Measurements from ENCODE around the gene TTC27. TPM values are rescaled to one million over a fixed set of nuclear protein-coding genes. Genes with fewer than 3 reads are reported as not detected.

TTC27 gene
- polyA plus RNA-seq, 3 donors: 4.0 to 4.8 (median 4.4) TPM

DNA sequence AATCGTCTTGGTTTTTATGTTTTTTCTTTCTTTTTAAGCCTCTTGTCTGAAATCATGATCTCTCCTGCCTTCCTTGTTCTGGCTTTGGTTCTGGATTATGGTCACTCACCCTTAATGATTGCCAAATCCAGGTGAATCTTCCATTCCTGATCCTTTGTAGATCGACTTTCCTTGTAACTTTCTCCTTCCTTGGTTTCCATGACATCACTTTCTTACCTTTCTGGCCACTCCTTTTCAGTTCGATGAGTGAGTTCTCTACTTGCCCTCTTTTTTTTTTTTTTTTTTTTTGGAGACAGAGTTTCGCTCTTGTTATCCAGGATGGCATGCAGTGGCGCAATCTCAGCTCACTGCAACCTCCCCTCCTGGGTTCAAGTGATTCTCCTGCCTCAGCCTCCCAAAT is 179.8 kb downstream of the TTC27 start:
- H3K27ac Mint-ChIP-seq: no peak overlapping the region
- H3K4me3 Mint-ChIP-seq: no peak overlapping the region
- Histone ChIP-seq H3K4me2 (replicated peaks; ENCODE audit: extremely low read depth, low read length, poor library complexity, severe bottlenecking) (no peak overlapping the region), H2AFZ (ENCODE audit: insufficient read depth, low read depth, low read length, poor library complexity, severe bottlenecking) (no peak overlapping the region), H3K9ac (ENCODE audit: insufficient read depth, low read length, poor library complexity, severe bottlenecking) (no peak overlapping the region), H3K36me3 (replicated peaks in 1 of 2; ENCODE audit: control insufficient read depth in 1 of 2, insufficient read depth in 2 of 2, low read length in 2 of 2) (peaks cover 0 to 5% of the 10 kb centered on the region in 2 donors), H3K9me3 (replicated peaks in 1 of 2; ENCODE audit: control insufficient read depth in 1 of 2, insufficient read depth in 1 of 2, low read length in 2 of 2) (no peaks in the 10 kb centered on the region), H4K20me1 (ENCODE audit: insufficient read depth, low read length) (no peaks in the 10 kb centered on the region), H3K4me3 (replicated peaks in 1 of 3; ENCODE audit: low read depth in 2 of 3, low read length in 3 of 3) (no peak overlapping the region), H3K27ac (ENCODE audit: low read depth in 1 of 2, low read length in 2 of 2) (no peak overlapping the region), H3K4me1 (ENCODE audit: control insufficient read depth in 1 of 2, insufficient read depth in 2 of 2, low read length in 2 of 2) (no peaks in the 10 kb centered on the region), H3K27me3 (ENCODE audit: control insufficient read depth in 2 of 2, insufficient read depth in 2 of 2, low read length in 2 of 2) (no peaks in the 10 kb centered on the region), H3K79me2 (ENCODE audit: insufficient read depth, low read length) (no peaks in the 10 kb centered on the region)
- WGBS (ENCODE audit: insufficient coverage): no CpG with 5 or more reads among the region's 5 CpGs
- no peaks in the 10 kb centered on the region for H3K4me1 Mint-ChIP-seq
- no peaks in the 10 kb centered on the region for H3K9me3 Mint-ChIP-seq
- intact Hi-C loops (cut with micrococcal nuclease): no loop called here
- no peak for DNase-seq
- TF ChIP-seq CTCF (IDR thresholded peaks at IDR 0.05): no peak
- H3K36me3 Mint-ChIP-seq: peaks cover 16 to 18% of the 10 kb centered on the region in 2 donors
- peaks cover 0 to 1% (median 0%) of the 10 kb centered on the region in 3 donors for H3K27me3 Mint-ChIP-seq (ENCODE audit: low read depth in 3 of 3)

GRCh38 chr2:32810909-32811495 is 183.2 kb downstream of the TTC27 start:
- H3K4me2 ChIP-seq (replicated peaks; ENCODE audit: extremely low read depth, low read length, poor library complexity, severe bottlenecking): no peak overlapping the region
- no peaks in the 10 kb centered on the region for H3K27me3 ChIP-seq (ENCODE audit: control insufficient read depth in 2 of 2, insufficient read depth in 2 of 2, low read length in 2 of 2)
- Mint-ChIP-seq H3K27me3 (ENCODE audit: low read depth in 3 of 3) (peaks cover 0 to 1% (median 0%) of the 10 kb centered on the region in 3 donors), H3K27ac (no peak overlapping the region), H3K36me3 (peaks cover 18 to 26% of the 10 kb centered on the region in 2 donors), H3K4me3 (no peak overlapping the region), H3K9me3 (no peaks in the 10 kb centered on the region), H3K4me1 (no peaks in the 10 kb centered on the region)
- DNase-seq: no peak
- H3K4me3 ChIP-seq (replicated peaks in 1 of 3; ENCODE audit: low read depth in 2 of 3, low read length in 3 of 3): no peak overlapping the region
- 90% methylated on average over 3 of the region's 4 CpGs for WGBS (ENCODE audit: insufficient coverage)
- no peak overlapping the region for H2AFZ ChIP-seq (ENCODE audit: insufficient read depth, low read depth, low read length, poor library complexity, severe bottlenecking)
- H3K4me1 ChIP-seq (ENCODE audit: control insufficient read depth in 1 of 2, insufficient read depth in 2 of 2, low read length in 2 of 2): no peaks in the 10 kb centered on the region
- H3K9me3 ChIP-seq (replicated peaks in 1 of 2; ENCODE audit: control insufficient read depth in 1 of 2, insufficient read depth in 1 of 2, low read length in 2 of 2): no peaks in the 10 kb centered on the region
- no peak overlapping the region for H3K27ac ChIP-seq (ENCODE audit: low read depth in 1 of 2, low read length in 2 of 2)
- peaks cover 0 to 10% of the 10 kb centered on the region in 2 donors for H3K36me3 ChIP-seq (replicated peaks in 1 of 2; ENCODE audit: control insufficient read depth in 1 of 2, insufficient read depth in 2 of 2, low read length in 2 of 2)
- intact Hi-C loops (cut with micrococcal nuclease): no loop called here
- no peaks in the 10 kb centered on the region for H3K79me2 ChIP-seq (ENCODE audit: insufficient read depth, low read length)
- TF ChIP-seq CTCF (IDR thresholded peaks at IDR 0.05): no peak
- no peak overlapping the region for H3K9ac ChIP-seq (ENCODE audit: insufficient read depth, low read length, poor library complexity, severe bottlenecking)
- H4K20me1 ChIP-seq (ENCODE audit: insufficient read depth, low read length): no peaks in the 10 kb centered on the region
